ENCODE data around the gene LIG3. TPM values are rescaled to one million over a fixed set of nuclear protein-coding genes. Genes with fewer than 3 reads are reported as not detected.
A peak's percentile ranks its signal among the peaks of the same experiment; 100 is the strongest.

The LIG3 gene
- total and polyA plus RNA-seq, 2 of the 13 experiments (the other 11 are each of a cell fraction or from before 2014, with no cell fraction given) = 34.4 to 36.2 TPM

DNA sequence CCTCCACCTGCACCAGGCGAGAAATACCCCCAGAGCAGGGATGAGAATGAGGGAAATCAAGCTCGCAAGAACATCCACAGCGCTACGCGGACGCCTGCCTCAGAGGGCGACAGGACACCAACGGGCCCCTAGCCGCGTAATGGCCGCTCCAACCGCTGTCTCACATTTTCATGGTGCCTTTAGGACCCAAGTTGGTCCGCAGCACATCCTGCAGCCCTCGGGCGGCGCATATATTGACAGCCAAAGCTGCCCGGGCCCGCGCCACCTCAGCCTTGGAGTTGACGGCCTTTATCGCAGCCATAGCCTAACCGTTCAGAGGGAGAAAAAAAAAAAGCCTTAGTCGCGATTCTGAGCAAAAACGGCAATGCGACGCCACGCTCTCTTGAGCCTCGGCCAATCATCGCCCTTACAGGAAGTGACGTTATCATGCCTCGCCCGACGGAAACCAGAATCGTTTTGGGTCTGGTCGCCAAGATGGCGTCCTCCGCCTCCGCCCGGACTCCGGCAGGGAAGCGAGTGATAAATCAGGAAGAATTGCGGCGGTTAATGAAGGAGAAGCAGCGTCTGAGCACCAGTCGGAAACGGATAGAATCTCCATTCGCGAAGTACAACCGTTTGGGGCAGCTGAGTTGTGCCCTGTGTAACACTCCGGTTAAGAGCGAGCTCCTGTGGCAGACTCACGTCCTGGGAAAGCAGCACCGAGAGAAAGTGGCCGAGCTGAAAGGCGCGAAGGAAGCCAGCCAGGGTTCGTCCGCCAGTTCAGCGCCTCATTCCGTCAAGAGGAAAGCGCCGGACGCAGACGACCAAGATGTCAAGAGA, 19.0 kb upstream of the LIG3 start, which contains the start of the genes CCT6B and ZNF830 (continued):
- TF ChIP-seq, protein P1, sequence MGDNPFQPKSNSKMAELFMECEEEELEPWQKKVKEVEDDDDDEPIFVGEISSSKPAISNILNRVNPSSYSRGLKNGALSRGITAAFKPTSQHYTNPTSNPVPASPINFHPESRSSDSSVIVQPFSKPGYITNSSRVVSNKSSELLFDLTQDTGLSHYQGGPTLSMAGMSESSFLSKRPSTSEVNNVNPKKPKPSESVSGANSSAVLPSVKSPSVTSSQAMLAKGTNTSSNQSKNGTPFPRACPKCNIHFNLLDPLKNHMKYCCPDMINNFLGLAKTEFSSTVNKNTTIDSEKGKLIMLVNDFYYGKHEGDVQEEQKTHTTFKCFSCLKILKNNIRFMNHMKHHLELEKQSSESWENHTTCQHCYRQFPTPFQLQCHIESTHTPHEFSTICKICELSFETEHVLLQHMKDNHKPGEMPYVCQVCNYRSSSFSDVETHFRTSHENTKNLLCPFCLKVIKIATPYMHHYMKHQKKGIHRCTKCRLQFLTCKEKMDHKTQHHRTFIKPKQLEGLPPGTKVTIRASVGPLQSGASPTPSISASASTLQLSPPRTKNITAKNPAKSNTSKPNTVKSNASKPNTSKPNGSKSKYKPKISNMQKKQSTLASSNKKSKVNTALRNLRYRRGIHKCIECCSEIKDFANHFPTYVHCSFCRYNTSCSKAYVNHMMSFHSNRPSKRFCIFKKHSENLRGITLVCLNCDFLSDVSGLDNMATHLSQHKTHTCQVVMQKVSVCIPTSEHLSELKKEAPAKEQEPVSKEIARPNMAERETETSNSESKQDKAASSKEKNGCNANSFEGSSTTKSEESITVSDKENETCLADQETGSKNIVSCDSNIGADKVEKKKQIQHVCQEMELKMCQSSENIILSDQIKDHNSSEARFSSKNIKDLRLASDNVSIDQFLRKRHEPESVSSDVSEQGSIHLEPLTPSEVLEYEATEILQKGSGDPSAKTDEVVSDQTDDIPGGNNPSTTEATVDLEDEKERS (CRISPR knock-in tag; IDR thresholded peaks at IDR 0.05) = no peak
- TF ChIP-seq MED13 (CRISPR knock-in tag; IDR thresholded peaks at IDR 0.05) (no peak), MIER3 (CRISPR knock-in tag; IDR thresholded peaks at IDR 0.05; ENCODE audit: borderline replicate concordance) (no peak), ZNF629 (CRISPR knock-in tag; conservative IDR thresholded peaks at IDR 0.05) (no peak), HMGA1 (CRISPR knock-in tag; conservative IDR thresholded peaks at IDR 0.05) (no peak), PRPF4 (IDR thresholded peaks at IDR 0.05; ENCODE audit: low read depth, low read length, poor library complexity, severe bottlenecking) (no peak)
- TF ChIP-seq, protein P2, sequence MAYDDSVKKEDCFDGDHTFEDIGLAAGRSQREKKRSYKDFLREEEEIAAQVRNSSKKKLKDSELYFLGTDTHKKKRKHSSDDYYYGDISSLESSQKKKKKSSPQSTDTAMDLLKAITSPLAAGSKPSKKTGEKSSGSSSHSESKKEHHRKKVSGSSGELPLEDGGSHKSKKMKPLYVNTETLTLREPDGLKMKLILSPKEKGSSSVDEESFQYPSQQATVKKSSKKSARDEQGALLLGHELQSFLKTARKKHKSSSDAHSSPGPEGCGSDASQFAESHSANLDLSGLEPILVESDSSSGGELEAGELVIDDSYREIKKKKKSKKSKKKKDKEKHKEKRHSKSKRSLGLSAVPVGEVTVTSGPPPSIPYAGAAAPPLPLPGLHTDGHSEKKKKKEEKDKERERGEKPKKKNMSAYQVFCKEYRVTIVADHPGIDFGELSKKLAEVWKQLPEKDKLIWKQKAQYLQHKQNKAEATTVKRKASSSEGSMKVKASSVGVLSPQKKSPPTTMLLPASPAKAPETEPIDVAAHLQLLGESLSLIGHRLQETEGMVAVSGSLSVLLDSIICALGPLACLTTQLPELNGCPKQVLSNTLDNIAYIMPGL (CRISPR knock-in tag; IDR thresholded peaks at IDR 0.05; ENCODE audit: borderline replicate concordance in 1 of 2, low read depth in 1 of 2) = peak; percentile 57 to 75
- TF ChIP-seq, protein P3, sequence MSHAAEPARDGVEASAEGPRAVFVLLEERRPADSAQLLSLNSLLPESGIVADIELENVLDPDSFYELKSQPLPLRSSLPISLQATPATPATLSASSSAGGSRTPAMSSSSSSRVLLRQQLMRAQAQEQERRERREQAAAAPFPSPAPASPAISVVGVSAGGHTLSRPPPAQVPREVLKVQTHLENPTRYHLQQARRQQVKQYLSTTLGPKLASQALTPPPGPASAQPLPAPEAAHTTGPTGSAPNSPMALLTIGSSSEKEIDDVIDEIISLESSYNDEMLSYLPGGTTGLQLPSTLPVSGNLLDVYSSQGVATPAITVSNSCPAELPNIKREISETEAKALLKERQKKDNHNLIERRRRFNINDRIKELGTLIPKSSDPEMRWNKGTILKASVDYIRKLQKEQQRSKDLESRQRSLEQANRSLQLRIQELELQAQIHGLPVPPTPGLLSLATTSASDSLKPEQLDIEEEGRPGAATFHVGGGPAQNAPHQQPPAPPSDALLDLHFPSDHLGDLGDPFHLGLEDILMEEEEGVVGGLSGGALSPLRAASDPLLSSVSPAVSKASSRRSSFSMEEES (CRISPR knock-in tag; IDR thresholded peaks at IDR 0.05) = peak; percentile 19; the same call in 1 of the 2 replicates
- TF ChIP-seq, protein P4, sequence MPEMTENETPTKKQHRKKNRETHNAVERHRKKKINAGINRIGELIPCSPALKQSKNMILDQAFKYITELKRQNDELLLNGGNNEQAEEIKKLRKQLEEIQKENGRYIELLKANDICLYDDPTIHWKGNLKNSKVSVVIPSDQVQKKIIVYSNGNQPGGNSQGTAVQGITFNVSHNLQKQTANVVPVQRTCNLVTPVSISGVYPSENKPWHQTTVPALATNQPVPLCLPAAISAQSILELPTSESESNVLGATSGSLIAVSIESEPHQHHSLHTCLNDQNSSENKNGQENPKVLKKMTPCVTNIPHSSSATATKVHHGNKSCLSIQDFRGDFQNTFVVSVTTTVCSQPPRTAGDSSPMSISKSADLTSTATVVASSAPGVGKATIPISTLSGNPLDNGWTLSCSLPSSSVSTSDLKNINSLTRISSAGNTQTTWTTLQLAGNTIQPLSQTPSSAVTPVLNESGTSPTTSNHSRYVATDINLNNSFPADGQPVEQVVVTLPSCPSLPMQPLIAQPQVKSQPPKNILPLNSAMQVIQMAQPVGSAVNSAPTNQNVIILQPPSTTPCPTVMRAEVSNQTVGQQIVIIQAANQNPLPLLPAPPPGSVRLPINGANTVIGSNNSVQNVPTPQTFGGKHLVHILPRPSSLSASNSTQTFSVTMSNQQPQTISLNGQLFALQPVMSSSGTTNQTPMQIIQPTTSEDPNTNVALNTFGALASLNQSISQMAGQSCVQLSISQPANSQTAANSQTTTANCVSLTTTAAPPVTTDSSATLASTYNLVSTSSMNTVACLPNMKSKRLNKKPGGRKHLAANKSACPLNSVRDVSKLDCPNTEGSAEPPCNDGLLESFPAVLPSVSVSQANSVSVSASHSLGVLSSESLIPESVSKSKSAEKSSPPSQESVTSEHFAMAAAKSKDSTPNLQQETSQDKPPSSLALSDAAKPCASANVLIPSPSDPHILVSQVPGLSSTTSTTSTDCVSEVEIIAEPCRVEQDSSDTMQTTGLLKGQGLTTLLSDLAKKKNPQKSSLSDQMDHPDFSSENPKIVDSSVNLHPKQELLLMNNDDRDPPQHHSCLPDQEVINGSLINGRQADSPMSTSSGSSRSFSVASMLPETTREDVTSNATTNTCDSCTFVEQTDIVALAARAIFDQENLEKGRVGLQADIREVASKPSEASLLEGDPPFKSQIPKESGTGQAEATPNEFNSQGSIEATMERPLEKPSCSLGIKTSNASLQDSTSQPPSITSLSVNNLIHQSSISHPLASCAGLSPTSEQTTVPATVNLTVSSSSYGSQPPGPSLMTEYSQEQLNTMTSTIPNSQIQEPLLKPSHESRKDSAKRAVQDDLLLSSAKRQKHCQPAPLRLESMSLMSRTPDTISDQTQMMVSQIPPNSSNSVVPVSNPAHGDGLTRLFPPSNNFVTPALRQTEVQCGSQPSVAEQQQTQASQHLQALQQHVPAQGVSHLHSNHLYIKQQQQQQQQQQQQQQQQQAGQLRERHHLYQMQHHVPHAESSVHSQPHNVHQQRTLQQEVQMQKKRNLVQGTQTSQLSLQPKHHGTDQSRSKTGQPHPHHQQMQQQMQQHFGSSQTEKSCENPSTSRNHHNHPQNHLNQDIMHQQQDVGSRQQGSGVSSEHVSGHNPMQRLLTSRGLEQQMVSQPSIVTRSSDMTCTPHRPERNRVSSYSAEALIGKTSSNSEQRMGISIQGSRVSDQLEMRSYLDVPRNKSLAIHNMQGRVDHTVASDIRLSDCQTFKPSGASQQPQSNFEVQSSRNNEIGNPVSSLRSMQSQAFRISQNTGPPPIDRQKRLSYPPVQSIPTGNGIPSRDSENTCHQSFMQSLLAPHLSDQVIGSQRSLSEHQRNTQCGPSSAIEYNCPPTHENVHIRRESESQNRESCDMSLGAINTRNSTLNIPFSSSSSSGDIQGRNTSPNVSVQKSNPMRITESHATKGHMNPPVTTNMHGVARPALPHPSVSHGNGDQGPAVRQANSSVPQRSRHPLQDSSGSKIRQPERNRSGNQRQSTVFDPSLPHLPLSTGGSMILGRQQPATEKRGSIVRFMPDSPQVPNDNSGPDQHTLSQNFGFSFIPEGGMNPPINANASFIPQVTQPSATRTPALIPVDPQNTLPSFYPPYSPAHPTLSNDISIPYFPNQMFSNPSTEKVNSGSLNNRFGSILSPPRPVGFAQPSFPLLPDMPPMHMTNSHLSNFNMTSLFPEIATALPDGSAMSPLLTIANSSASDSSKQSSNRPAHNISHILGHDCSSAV (CRISPR knock-in tag; IDR thresholded peaks at IDR 0.05; ENCODE audit: borderline replicate concordance) = no peak
- TF ChIP-seq, protein P5, sequence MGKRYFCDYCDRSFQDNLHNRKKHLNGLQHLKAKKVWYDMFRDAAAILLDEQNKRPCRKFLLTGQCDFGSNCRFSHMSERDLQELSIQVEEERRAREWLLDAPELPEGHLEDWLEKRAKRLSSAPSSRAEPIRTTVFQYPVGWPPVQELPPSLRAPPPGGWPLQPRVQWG (CRISPR knock-in tag; IDR thresholded peaks at IDR 0.05; ENCODE audit: borderline replicate concordance, low read depth) = no peak

Data from HepG2 (cell line).